ENCODE results near the gene LSM14B. TPM values are rescaled to one million over a fixed set of nuclear protein-coding genes. Genes with fewer than 3 reads are reported as not detected.

Gene LSM14B
- total RNA-seq, 4 donors from 2014 or later = 28.0 to 52.5 (median 36.2) TPM

GRCh38 chr20:62174870-62175624 lies 52.8 kb downstream of the LSM14B start:
- TF ChIP-seq POLR2A (IDR thresholded peaks at IDR 0.05) (no peak), CTCF (IDR thresholded peaks at IDR 0.05 in 4 of 5, conservative IDR thresholded peaks at IDR 0.05 in 1 of 5) (no peak)

DNA sequence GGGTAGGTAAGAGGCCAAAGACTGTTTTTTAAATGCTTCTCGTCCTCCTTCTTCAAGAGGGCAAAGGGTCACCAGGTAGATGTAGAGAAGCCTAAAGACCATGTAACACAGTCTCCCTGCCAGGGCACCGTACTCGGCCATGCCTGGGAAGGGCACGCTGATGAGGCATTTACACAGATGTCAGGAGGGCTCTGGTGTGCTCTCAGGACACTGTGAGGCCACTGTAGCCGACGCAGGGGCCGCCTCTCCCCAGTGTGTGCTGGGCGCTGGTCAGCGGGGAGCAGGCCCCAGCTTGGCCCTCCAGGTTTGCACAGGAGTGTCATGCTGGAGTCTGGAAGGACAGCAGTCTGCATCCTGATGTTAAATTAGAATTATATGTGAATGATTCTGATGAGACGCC lies 53.4 kb downstream of the LSM14B start:
- Histone ChIP-seq H3K36me3 (peaks cover 0 to 44% of the 10 kb centered on the region in 2 donors), H3K9me3 (no peaks in the 10 kb centered on the region), H3K4me1 (no peaks in the 10 kb centered on the region), H3K4me3 (no peak overlapping the region), H3K27ac (no peak overlapping the region), H3K27me3 (no peaks in the 10 kb centered on the region)
- intact Hi-C loops (cut with DNase I; ENCODE audit: low total_unique reads) (no loop called here), in situ Hi-C loops (cut with MboI; ENCODE audit: low sequenced_read_pairs in 4 of 4) (loop anchor here in 1 of 4 donors (25.0 kb wide), 1 partner anchor 212 kb away; the partner anchor contains the start of gene RPS21)
- TF ChIP-seq CTCF (IDR thresholded peaks at IDR 0.05 in 4 of 5, conservative IDR thresholded peaks at IDR 0.05 in 1 of 5) (no peak), POLR2A (IDR thresholded peaks at IDR 0.05) (no peak)
- ATAC-seq (no peak), DNase-seq (no peak)

More at GRCh38 chr20:62174870-62175624, 52.8 kb downstream of the LSM14B start:
- no peaks in the 10 kb centered on the region for H3K4me1 ChIP-seq
- H3K4me3 ChIP-seq = no peak overlapping the region
- no peaks in the 10 kb centered on the region for H3K9me3 ChIP-seq
- intact Hi-C loops (cut with DNase I; ENCODE audit: low total_unique reads) (no loop called here), in situ Hi-C loops (cut with MboI; ENCODE audit: low sequenced_read_pairs in 4 of 4) (loop anchor here in 1 of 4 donors (25.0 kb wide), 1 partner anchor 212 kb away; the partner anchor contains the start of gene RPS21)
- no peak for ATAC-seq
- peaks cover 0 to 45% of the 10 kb centered on the region in 2 donors for H3K36me3 ChIP-seq
- H3K27ac ChIP-seq = no peak overlapping the region
- DNase-seq = no peak
- no peaks in the 10 kb centered on the region for H3K27me3 ChIP-seq

GRCh38 chr20:62176866-62177265 lies 54.6 kb downstream of the LSM14B start:
- in situ Hi-C loops (cut with MboI; ENCODE audit: low sequenced_read_pairs in 4 of 4) = loop anchor here in 1 of 4 donors (25.0 kb wide), 1 partner anchor 210 kb away; the partner anchor contains the start of gene RPS21
- Histone ChIP-seq H3K4me3 (no peak overlapping the region), H3K27me3 (no peaks in the 10 kb centered on the region), H3K27ac (no peak overlapping the region), H3K36me3 (peaks cover 0 to 44% of the 10 kb centered on the region in 2 donors), H3K9me3 (no peaks in the 10 kb centered on the region), H3K4me1 (peaks cover 0 to 2% of the 10 kb centered on the region in 2 donors)
- DNase-seq (no peak), ATAC-seq (no peak)
- no peak for TF ChIP-seq POLR2A (IDR thresholded peaks at IDR 0.05)
- intact Hi-C loops (cut with DNase I; ENCODE audit: low total_unique reads) = no loop called here

- DNase-seq = no peak
- ATAC-seq = no peak
- intact Hi-C loops (cut with DNase I; ENCODE audit: low total_unique reads) (no loop called here), in situ Hi-C loops (cut with MboI; ENCODE audit: low sequenced_read_pairs in 4 of 4) (loop anchor here in 1 of 4 donors (25.0 kb wide), 1 partner anchor 210 kb away; the partner anchor contains the start of gene RPS21)
- Histone ChIP-seq H3K9me3 (no peaks in the 10 kb centered on the region), H3K4me3 (no peak overlapping the region), H3K27me3 (no peaks in the 10 kb centered on the region), H3K27ac (no peak overlapping the region), H3K36me3 (peaks cover 0 to 44% of the 10 kb centered on the region in 2 donors), H3K4me1 (peaks cover 3 to 5% of the 10 kb centered on the region in 2 donors)
- TF ChIP-seq POLR2A (IDR thresholded peaks at IDR 0.05) = no peak
- no peak for TF ChIP-seq CTCF (IDR thresholded peaks at IDR 0.05 in 4 of 5, conservative IDR thresholded peaks at IDR 0.05 in 1 of 5)
Observed at GRCh38 chr20:62177307-62177706, 55.0 kb downstream of the LSM14B start.
